Central memory CD8-positive, alpha-beta T cell (primary cell): ENCODE measurements around the gene PRR36.
"Not testable (repeated sequence)": the region's sequence is repeated elsewhere in the genome, so short reads cannot be mapped to it uniquely, and the experiment has no call there.

Experiments
- ATAC-seq: fragments of 150-1000 bp; cut with Tn5 transposase; replicated peaks from 2 replicates; pipeline ENCODE4 v1.10.0; 2022; ENCODE audit warnings: mild to moderate bottlenecking, moderate FRiP score, moderate number of reproducible peaks; ENCODE audit not compliant: poor library complexity, severe bottlenecking; ENCODE audit errors: extremely low read depth
- DNase-seq, 2 donors: peaks; one replicate each; pipeline ENCODE4 v3.0.0; 2021; ENCODE audit warnings: low spot score in 2 of 2
- H3K27ac Mint-ChIP-seq: one replicate; pipeline ENCODE4 v1.8.0; 2022; ENCODE audit warnings: low read depth, mild to moderate bottlenecking, moderate library complexity, mixed read lengths
- H3K27me3 Mint-ChIP-seq: one replicate; pipeline ENCODE4 v1.8.0; 2022; ENCODE audit warnings: mixed read lengths
- H3K36me3 Mint-ChIP-seq: one replicate; pipeline ENCODE4 v1.8.0; 2022; ENCODE audit warnings: mild to moderate bottlenecking, moderate library complexity, mixed read lengths; ENCODE audit not compliant: insufficient read depth
- H3K4me1 Mint-ChIP-seq: one replicate; pipeline ENCODE4 v1.8.0; 2022; ENCODE audit warnings: mixed read lengths
- H3K4me3 Mint-ChIP-seq: one replicate; pipeline ENCODE4 v1.8.0; 2022; ENCODE audit warnings: mild to moderate bottlenecking, moderate library complexity, mixed read lengths
- H3K9me3 Mint-ChIP-seq: one replicate; pipeline ENCODE4 v1.8.0; 2022; ENCODE audit warnings: mixed read lengths

Gene PRR36

DNA sequence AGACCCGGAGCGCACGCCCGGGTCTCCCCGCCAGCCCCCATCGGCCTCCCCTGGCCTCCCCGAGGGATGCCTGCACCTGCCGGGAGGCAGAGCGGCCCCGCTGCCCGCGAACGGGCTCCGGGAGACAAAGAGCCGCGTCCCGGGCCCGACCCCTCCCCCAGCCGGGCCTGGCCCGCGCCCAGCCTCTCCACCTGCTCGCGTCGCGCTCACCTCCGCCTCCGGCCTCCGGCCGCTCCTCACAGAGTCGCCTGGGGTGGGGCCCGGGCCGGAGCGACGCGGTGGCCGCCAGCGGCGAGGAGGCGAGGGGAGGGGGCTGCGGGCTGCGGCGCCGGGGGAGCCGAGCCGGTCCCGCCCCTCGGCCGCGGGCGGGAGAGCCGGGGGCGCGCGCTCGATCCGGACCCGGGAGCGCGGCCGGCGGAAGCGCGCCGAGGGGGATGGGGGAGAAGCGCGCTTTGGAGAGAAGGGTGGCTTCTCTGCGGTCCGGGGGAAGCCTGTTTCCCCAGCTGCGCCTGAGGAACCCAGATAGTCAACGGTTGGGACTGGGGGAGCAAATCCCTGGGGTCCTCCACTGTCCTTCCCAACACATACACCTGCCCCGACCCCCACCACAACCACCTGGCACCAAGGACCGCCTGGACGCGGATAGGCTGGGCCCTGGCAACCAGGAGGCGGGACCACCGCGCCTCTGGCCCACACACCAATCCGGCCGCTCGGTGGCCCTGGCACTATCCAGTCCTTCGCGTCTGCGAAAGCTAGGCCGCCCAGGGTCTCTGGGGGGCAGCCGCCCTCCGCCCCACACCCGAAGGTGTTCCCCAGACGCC, at the start of gene PRR36:
Gene PRR36 (minus strand): TSS at position 315 of the 821 bp plus-strand sequence. CDS start 701 bp downstream, outside the sequence.
- Mint-ChIP-seq H3K9me3 (peaks cover 9% of the 10 kb centered on the region), H3K36me3 (peaks cover 3% of the 10 kb centered on the region), H3K4me3 (peak within 1 kb of the TSS; percentile 55), H3K27me3 (peaks cover 26% of the 10 kb centered on the region), H3K4me1 (peaks cover 15% of the 10 kb centered on the region), H3K27ac (peak within 1 kb of the TSS; percentile 64)
- DNase-seq = no peak
- ATAC-seq = no peak

DNA sequence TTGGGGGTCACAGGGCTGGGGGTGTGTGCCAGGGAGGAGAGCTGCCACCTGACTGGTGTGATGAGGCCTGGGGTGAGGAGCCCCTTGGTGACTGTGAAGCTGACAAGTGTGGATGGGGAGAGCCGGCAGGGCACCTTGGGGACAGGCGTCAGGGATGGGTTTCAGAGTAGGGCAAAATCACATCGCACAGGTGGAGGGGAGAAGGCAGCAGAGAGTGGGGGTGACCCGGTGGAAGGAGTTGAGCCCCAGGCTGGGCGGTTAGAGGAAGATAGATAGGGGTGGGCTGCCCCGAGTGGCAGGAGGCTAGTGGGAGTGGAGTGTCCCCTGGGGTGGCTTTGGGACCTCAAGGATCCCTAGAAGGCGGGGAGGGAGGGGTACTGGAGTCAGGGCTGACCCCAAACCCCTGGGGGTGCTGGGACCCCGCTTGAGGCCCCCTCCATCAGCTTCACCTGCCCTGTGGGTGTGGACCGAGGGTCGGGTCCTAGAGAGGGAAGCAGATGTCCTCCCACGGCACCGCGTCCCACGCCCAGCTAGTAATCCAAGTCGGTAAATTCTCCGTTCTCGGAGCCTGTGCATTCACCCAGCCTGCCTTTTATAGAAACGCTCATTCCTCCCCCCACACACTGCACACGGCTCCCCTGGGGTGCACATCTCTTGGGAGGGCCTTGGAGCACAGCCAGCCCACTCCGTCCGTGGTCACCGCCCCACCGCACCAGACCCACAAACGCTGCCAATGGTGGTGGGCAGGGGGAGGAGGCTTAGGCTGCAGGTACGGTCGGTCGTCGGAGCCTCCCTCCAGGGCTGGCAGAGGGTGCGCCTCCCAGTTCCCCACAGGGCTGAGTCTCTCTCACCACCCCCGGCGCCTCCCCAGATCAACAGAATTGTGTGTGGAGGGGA, 49.4 kb upstream of the PRR36 start:
- no peak for ATAC-seq
- H3K27me3 Mint-ChIP-seq = peaks cover 10% of the 10 kb centered on the region
- peaks cover 27% of the 10 kb centered on the region for H3K36me3 Mint-ChIP-seq
- no peak for DNase-seq
- peak overlapping the region; percentile 71 for H3K27ac Mint-ChIP-seq
- peak overlapping the region; percentile 65 for H3K4me3 Mint-ChIP-seq
- peaks cover 25% of the 10 kb centered on the region for H3K4me1 Mint-ChIP-seq
- H3K9me3 Mint-ChIP-seq = no peaks in the 10 kb centered on the region

DNA sequence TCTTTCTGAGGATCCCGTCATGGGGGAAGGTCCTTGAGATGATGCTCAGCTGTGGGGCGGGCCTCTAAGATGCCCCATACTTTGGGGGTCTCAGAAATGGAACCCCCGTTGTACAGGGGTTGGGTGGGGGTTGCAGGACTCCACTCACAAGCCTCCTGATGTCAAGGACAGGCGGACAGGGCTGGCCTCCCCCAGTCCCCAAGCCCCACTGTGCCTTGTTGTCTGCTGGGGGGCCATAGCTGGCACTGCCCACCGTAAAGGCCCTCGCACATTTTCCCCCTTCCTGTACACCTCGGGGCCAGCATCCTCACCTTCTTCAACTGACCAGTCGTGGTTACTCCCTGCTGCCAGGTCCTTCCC, 48.6 kb upstream of the PRR36 start:
- DNase-seq = no peak
- peak overlapping the region; percentile 71 for H3K27ac Mint-ChIP-seq
- H3K36me3 Mint-ChIP-seq = peaks cover 28% of the 10 kb centered on the region
- H3K9me3 Mint-ChIP-seq = no peaks in the 10 kb centered on the region
- peak overlapping the region; percentile 25 for H3K4me3 Mint-ChIP-seq
- H3K27me3 Mint-ChIP-seq = peaks cover 10% of the 10 kb centered on the region
- ATAC-seq = no peak
- H3K4me1 Mint-ChIP-seq = peaks cover 28% of the 10 kb centered on the region

DNA sequence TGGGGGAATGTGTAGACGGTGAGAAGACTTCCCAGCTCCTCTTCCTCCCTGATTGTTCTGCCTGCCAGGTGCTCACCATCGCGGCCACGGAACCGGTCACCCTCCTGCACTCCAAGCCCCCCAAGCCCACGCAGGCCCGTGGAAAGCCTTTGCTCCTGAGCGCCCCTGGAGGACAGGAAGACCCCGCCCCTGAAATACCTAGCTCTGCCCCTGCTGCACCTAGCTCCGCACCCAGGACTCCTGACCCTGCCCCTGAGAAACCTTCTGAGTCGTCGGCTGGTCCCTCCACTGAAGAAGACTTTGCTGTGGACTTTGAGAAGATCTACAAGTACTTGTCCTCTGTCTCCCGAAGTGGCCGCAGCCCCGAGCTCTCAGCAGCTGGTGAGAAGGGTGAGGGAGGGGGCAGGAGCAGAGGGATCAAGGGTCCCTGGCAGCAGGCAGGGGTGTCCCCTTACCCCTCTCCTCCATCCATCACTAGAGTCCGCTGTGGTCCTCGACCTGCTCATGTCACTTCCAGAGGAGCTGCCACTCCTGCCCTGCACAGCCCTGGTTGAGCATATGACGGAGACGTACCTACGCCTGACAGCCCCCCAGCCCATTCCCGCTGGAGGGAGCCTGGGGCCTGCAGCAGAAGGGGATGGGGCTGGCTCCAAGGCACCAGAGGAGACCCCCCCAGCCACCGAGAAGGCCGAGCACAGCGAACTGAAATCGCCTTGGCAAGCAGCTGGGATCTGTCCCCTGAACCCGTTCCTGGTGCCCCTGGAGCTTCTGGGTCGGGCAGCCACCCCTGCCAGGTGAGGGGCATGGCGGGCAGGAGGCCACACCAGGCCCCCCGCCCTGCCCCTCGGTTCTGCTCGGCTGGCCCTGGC, 48.0 kb upstream of the PRR36 start:
- ATAC-seq (no peak), DNase-seq (no peak)
- peaks cover 28% of the 10 kb centered on the region for H3K36me3 Mint-ChIP-seq
- peaks cover 31% of the 10 kb centered on the region for H3K4me1 Mint-ChIP-seq
- no peaks in the 10 kb centered on the region for H3K9me3 Mint-ChIP-seq
- H3K27me3 Mint-ChIP-seq = peaks cover 10% of the 10 kb centered on the region
- no peak overlapping the region for H3K27ac Mint-ChIP-seq
- peak overlapping the region; percentile 40 for H3K4me3 Mint-ChIP-seq

DNA sequence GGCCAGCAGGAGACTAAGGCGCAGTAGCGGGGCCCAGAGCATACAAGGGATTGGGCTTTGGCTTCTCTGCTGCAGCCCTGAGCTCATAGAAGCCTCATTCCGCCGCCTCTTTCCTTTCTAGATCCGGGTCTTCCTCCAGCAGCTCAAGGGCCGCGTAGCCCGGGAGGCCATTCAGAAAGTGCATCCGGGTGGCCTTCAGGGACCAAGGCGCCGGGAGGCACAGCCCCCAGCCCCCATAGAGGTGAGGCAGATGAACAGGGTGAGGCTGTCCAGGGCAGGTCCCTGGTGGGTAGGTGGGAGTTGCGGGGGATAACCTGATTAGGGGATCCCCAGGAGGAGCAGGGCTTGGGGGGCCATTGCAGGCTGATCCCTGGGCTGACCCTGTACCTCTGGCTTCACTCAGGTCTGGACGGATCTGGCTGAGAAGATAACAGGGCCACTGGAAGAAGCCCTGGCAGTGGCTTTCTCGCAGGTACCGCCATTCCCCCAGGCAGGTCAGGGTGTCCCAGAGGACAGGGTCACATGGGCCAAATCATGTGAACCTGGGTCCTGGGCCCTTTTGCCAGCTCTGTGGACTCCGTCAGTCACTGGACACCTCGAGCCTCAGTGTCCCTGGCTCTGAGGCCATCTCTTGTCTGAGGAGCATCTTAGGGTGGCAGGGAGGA, 47.2 kb upstream of the PRR36 start:
- no peaks in the 10 kb centered on the region for H3K9me3 Mint-ChIP-seq
- H3K27ac Mint-ChIP-seq = peak overlapping the region; percentile 86
- no peak for ATAC-seq
- H3K27me3 Mint-ChIP-seq = peaks cover 10% of the 10 kb centered on the region
- H3K4me3 Mint-ChIP-seq = peak overlapping the region; percentile 72
- peaks cover 28% of the 10 kb centered on the region for H3K36me3 Mint-ChIP-seq
- H3K4me1 Mint-ChIP-seq = peaks cover 31% of the 10 kb centered on the region
- no peak for DNase-seq

DNA sequence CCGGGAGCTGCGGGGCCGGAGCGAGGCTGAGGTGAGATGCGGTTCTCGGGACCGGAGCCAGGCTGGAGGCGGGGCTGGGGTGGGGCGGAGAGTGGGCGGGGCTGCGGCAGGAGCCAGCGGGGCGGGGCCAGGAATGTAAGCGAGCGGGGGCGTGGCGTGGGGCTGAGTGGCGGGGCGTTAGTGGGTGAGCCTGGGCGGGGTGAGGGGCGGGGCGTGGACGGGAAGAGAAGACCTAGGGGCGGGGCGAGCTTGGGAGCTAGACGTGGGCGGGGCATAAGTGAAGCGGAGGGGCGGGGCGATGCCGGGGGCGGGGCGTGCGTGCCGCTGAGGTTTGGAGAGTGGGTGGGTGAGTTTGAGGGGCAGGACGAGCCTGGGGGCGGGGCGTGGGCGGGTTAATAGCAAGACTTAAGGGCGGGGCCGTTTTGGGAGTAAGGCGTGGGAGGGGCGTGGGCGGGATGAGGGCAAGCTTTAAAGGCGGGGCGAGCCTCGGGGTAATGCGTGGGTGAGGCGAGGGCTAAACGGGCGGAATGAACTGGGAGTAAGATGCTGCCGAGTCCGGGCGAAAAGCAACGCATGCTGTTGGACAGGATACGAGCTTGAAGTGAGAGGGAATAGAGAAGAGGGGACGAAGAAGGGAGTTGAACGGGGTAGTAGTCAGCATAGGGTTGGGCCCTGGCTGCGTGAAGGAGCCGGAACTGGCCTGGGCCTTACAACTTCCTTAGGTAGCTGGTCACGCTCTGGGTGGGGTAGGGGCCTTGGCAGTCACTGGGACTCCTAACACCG, 46.5 kb upstream of the PRR36 start:
- Mint-ChIP-seq H3K27ac (peak overlapping the region; percentile 86), H3K4me3 (peak overlapping the region; percentile 72), H3K4me1 (peaks cover 33% of the 10 kb centered on the region), H3K36me3 (peaks cover 26% of the 10 kb centered on the region), H3K9me3 (no peaks in the 10 kb centered on the region), H3K27me3 (peaks cover 12% of the 10 kb centered on the region)
- DNase-seq (peak; percentile 93 to 95), ATAC-seq (peak; percentile 52)

DNA sequence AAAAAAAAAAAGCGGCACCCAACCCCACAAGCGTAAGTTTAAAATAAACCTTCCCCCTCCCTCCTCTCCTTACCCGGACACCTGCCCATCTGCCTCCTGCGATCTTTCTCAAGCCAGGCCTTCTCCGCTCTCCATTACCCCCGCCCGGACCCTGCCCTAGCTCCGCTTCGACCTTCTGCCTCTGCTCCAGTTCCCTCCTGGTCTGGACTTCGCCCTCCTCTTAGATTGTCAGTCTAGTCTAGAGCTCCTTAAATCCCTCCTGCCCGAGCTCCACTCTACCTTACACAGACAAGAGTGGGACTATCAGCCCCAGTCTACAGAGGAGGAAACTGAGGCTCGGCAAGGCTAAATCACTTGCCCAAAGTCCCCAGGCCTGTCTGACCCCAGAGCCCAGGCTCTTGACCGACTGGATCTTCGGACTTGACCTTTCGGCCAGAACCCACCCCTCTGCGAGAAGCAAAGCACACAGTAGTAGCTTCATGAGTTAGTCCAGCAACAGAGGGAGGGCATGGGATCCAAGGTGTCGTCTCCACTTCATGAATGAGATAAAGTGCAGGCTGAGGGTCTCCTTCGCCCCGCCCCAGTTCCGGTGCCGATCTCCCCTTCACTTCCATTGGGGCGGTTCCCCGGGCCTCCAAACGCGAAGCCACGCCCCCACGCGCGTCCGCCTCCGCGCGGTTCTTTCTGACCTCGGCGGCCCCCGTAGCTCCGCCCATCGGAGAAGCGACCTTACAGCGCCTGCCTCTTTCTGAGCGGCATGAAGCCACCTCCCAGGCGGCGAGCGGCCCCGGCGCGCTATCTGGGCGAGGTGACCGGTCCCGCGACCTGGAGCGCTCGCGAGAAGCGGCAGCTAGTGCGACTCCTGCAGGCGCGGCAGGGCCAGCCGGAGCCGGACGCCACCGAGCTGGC, 45.7 kb upstream of the PRR36 start, which contains the start of gene SNAPC2:
Gene SNAPC2 (plus strand): TSS at position 729 of the 909 bp plus-strand sequence. CDS start 29 bp downstream, at position 758.
- peak; percentile 94 to 96 for DNase-seq
- Mint-ChIP-seq H3K36me3 (peaks cover 24% of the 10 kb centered on the region), H3K4me3 (peak within 1 kb of the TSS; percentile 72), H3K27ac (peak within 1 kb of the TSS; percentile 86), H3K9me3 (no peaks in the 10 kb centered on the region), H3K4me1 (peaks cover 36% of the 10 kb centered on the region), H3K27me3 (peaks cover 21% of the 10 kb centered on the region)
- ATAC-seq = peak; percentile 73

DNA sequence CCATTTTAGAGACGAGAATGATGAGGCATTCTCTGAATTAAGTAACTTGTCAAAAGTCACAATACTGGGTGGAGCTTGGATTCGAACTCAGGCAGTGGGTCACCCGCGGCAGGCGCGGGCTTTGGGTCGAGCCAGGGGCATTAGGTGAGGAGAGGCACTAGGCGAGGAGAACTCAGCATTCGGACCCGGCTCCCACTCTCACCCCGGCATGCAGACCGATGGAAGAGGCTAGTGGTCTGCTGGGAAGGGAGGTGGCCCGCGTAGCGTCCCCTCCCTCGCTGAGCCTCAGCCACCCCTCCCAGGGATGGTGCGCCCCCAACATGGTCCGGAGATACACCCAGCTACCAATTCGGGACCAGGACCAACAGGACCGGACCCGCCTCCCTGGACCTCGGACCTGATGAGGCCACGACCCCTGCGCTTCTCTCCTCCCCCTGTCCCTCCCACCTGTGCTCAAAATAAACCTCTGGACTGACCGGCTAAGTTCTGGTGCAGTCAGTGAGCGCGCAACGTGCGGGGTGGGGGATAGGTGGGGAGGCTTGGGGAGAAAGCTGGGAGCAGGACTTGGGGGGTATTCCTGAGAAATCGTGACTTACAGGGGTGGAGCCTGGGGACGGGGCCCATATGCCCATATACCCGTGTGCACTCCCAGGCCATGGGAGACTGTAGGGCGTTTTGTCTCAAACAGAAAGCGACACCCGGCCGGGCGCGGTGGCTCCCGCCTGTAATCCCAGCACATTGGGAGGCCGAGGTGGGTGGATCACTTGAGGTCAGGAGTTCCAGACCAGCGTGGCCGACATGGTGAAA, 44.6 kb upstream of the PRR36 start:
- DNase-seq (no peak), ATAC-seq (no peak)
- peaks cover 22% of the 10 kb centered on the region for H3K27me3 Mint-ChIP-seq
- no peaks in the 10 kb centered on the region for H3K9me3 Mint-ChIP-seq
- peaks cover 36% of the 10 kb centered on the region for H3K4me1 Mint-ChIP-seq
- H3K36me3 Mint-ChIP-seq = peaks cover 25% of the 10 kb centered on the region
- peak overlapping the region; percentile 65 for H3K4me3 Mint-ChIP-seq
- no peak overlapping the region for H3K27ac Mint-ChIP-seq

DNA sequence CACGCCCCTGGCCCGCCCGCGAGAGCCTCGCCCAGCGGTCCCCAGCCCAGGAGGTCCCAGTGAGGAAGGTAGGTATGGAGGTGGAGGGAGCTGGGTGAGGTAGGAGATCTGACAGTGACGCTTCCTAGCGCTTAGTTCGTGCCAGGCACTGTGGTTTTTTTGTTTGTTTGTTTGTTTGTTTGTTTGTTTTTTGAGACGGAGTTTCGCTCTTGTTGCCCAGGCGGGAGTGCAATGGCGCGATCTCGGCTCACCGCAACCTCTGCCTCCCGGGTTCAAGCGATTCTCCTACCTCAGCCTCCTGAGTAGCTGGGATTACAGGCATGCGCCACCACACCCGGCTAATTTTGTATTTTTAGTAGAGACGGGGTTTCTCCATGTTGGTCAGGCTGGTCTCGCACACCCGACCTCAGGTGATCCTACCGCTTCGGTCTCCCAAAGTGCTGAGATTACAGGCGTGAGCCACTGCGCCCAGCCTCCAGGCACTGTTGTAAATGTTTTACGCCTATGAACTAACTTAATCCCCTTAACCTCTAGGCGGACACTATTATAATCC, 43.9 kb upstream of the PRR36 start:
- not testable (repeated sequence) for H3K27ac Mint-ChIP-seq

More for the DNA sequence above, 43.9 kb upstream of the PRR36 start:
- Mint-ChIP-seq H3K36me3 (peaks cover 23% of the 10 kb centered on the region), H3K4me1 (peaks cover 36% of the 10 kb centered on the region), H3K27me3 (peaks cover 22% of the 10 kb centered on the region), H3K4me3 (peak overlapping the region; percentile 65)
- ATAC-seq, DNase-seq, H3K9me3 Mint-ChIP-seq: not testable (repeated sequence)
